Bone marrow (tissue), 2 donors: ENCODE data around the gene NUFIP1.
"Not testable (repeated sequence)": the region's sequence is repeated elsewhere in the genome, so short reads cannot be mapped to it uniquely, and the experiment has no call there.

ENCODE experiments used
- DNase-seq, 2 donors: peaks; one replicate each; lab custom pipeline; 2025; lab: John Stamatoyannopoulos, UW

NUFIP1 gene

DNA sequence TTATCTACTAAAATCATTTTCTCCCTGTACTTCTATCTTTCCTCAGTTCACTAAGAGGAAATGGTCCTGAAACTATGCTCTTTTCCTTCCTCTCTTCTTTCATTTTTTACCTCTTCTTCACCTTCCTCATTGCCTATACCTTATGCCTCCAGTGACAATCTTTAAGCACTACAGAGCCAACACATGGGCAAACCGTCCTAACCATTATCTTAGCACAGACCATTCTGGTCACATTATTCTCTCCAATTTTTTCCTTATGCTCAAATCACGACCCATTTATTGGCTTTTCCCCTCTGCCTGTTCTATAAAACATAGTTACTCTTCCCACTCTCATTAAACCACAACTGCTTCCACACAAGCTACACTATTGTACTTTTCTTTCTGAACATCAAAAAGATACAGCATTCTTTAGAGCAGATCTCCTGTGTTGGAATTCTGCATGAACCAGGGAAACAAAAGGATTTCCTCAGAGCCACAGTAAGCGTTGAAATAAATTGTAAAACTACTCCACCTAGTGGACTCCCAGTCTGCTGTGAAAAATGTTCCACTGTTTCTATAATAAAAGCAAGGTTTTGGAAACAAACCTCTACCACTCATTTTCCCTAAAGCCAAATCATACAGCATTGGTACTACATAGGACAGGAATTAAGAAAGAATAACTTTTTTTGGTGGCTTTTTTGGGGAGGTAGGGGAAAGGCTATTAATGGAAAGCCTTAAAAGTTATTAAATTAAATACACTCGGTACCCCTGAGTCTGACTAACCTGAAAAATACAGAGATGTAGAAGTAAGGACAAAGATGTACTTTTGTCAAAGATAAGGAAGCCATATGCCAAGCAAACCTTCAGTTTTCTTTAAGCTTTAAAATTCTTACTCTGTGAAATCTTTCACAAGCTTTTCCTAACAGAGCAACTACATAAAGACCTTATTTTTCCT lies 19.5 kb downstream of the NUFIP1 start:
- DNase-seq, result peak in 1 of 2 donors; percentile 46

DNA sequence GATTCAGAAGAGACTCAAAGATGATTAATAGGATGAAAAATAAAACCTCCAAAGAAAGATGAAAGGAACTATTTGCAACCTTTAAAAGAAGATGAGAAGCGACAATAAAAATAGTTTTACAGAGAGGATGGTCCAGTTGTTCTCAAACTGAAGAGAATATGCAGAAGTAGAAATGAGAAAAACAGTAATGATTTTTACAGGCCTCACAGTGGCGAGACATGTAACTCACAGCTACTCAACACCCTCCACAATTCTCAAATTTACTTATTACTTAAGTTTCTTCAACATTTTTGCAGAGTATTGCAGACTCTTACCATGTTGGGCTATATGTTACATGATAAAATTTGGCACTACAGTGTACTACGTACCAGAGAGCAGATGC lies 20.8 kb downstream of the NUFIP1 start:
- DNase-seq, result no peak

DNA sequence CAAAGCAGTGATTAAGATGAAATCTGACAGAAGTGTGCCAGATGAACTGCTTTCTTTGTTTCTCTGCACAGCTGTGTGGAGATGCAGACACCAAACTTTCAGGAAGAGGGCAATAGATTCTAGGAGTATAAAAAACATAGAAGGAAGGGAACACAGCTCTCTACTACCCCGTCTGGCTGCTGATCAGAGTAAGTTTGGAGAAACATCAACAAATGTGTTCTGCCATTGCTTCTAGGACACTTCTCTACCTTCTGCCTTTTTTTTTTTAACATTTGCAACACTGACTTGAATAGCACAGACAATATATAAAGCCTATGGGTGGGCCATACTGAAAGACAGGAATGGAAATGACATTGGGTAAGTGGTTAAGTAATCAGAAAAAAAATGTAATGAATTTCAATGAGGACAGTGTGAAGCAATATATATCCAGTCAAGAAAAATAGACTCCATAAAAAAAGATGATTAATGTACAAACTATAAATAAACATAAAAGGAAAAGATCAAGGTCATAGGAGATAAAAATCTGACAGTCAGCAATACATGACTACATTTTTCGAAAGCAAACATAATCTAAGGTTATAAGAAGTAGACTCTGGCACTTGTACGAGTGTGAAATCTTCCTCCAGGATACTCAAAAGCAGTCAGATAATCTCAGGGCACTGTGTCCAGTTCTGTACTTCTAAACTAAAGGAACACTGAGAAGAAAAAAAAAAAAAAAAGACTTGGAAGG lies 21.4 kb downstream of the NUFIP1 start:
- no peak for DNase-seq

DNA sequence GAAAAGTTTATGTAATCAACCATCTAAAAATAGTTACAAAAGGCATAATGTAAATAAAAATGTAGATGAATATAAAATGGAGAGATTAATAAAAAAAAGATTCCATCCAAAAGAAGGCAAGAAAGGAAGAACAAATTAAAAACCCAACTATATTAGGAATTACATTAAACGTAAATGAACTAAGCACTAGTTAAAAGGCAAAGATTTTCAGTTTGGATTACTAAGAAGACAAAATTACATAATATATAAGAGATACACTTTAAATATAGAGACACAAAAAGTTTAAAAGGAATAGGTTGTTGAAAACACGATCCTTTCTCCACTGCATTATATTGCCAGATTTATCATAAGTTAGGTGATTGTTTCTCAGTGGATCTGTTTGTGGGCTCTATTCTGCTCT lies 27.3 kb downstream of the NUFIP1 start:
- DNase-seq, result no peak

DNA sequence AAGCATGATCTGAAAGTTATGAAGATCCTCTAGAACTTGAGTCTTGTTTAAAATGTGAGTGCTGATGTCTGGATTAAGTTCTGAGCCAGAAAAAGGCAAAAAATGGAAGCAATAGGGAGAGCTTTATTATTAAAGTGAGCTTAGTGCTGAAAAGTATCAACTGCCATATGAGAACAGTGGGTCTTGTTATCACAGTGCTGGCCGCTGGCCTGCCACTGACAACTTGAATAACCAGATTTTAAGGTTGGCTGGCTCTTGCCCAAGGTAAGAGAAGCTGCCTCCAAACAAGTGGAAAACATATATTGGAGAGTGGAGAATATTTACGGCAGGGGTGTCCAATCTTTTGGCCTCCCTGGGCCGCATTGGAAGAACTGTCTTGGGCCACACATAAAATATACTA lies 33.9 kb downstream of the NUFIP1 start:
- DNase-seq, result no peak

DNA sequence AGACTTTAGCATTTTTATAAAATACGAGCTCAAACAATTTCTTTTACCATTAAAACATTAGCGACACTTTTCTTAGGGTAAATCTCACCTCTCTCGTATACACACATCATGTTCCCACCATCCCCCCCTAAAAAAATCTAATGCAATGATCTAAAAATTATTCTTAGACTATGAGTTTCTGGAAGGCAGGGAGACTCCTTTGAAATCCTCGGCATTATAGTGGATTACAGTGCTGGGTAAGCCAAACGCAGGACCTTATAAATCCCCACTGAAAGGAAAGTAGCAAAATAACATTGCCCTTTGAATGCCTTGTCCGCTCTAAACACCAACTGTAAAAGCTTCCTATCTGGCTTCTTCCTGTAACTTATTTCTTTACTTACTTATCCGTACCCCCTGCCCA lies 35.0 kb downstream of the NUFIP1 start:
- no peak for DNase-seq

DNA sequence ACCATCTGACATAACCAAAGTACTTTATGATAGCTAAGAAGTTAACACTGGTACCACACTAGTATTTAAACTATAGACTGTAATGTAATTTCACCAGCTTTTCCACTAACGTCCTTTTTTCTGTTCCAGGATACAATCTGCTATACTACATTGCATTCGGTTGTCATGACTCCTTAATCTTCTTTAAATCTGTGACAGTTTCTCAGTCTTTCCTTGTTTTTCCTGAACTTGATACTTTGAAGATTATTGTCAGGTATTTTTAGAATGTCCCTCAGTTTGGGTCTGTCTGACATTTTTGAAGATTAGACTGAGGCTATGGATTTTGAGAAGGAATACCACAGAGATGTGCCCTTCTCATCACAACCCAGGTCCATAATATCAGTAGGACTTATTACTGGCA lies 36.6 kb downstream of the NUFIP1 start:
- no peak for DNase-seq

DNA sequence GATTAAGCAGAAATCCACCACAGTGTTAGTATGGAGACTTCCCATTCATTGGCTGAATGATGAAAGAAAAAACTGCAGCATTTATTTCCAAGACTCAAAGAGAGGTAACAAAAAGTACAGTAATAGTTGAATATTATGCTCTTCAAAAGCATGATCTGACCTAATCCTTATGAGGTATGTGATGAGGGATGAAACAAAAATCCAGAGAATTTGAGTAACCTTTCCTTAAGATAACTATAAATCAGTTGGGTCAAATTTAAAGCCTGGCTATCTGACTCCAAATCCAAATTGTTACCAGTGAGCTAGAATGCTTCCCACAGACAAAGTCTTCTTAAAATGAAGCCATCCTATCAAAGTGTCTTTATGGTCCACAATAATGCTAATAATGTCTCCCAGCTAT lies 38.1 kb downstream of the NUFIP1 start:
- DNase-seq, result no peak

DNA sequence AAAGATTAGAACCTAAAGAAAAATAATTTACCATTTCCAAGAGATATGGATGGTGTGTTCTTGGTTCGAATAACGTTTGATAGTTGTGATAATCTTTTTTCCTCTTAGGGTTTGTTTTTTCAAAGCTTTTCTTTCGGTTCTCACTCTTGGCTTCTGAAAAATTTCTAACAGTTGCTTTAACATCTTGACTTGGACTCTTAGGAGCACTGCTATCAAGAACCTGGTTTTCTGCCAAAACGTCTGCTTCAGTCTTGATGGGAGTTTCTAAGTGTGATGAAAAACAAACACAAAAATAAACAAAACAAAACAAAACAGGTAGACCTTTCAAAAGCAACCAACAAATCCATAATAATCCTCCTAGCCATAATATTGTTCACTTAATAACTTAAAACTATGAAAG lies 45.9 kb downstream of the NUFIP1 start:
- DNase-seq, result not testable (repeated sequence)

DNA sequence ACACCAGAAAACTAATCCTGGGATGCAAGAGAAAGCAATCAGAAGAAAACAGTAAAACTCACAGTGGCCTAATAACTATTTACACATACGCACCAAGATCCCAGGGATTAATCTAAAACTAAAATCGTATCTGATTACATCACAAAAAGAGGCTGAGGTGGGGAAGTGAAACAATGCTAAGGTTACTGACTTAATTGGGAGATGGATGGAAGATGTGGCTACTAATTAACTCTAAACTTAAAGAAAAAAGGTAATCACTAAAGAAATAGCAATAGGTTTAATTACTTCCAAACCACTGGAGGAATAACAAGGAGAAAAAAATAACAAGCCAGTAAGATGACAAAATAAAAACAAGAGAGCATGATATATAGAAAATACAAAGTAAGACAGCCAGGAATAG lies 50.4 kb downstream of the NUFIP1 start:
- no peak for DNase-seq

DNA sequence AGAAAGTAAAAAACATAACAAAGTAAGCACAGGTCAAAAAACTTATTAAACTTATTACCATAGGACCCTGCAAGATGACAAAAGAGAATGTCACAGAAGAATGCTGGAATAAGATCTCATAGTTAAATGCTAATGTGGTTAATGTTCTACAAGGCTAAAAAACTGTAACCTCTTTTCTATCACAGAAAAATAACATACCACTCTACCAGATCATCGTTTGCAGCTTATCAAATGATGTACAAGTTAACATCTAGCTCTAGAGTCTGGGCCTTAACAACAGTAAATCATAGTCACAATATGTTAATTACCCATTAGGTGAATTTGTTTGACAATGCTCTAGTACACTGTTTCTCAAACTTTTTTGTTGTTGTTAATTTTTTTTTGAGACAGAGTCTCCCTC lies 53.0 kb downstream of the NUFIP1 start:
- no peak for DNase-seq

DNA sequence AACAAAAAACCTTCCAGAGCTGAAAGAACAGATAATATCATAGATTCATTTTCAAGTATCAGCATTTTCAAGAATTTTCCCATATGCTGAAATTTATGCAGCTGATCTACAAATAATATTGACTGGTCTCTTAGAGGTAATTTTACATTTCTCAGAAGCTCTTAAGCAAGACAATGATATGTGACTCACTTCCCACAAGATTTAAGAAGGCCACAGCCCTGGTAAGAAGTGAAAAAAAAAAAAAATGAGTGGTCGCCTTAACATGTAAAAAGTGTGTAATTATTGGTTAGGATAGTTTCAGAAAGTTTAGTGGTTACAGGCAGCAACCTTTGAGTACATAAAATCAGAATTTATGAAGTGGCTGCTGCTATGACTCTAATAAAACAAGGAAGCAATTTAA lies 54.5 kb downstream of the NUFIP1 start:
- DNase-seq, result no peak

DNA sequence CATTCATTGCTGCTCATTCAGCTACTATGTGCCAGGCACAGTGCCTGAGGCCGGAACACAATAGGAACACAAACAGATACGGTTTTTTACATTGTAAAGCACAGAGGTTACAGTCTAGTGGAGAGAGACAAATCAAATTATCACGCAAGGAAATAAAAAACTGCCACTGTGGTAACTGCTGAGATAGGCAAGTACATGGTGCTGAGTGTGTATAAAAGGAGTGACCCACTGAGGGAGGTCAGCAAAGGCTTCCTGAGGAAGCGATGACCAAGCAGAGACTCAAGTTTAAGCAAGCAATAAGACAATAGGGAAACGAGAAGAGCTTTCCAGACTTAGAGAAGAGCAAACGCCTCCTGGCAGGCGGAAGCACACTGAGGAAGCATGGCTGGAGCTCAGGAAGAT lies 56.4 kb downstream of the NUFIP1 start:
- DNase-seq, result no peak

DNA sequence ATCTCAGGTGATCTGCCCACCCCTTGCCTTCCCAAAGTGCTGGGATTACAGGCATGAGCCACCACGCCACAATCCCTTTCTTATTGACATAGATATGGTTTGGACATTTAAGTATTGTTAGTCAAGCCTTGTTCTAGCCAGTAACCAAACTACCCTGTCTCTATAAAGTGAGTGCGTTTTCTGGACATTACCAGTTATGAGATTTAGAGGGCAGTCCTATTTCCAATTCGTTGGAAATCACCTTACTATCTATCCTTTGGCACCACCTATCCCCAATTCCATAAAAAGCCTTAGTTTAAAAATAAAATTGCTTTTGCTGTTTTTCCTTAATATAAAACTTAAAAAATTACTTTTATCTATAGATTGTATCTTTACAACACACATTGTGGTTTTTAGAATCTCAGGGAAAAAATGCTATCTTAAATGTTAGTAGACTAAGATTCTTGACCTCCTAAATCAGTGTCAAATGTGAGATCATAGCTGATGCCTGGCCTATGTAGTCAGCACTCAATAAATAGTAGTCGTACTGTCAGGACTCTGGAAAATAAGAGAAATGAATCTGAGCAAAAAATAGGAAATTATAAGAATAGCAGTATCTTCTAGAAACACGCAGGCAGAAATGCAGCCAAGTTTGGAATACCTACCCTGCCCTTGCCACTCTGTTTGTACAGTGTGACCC lies 57.0 kb downstream of the NUFIP1 start:
- DNase-seq, result no peak

DNA sequence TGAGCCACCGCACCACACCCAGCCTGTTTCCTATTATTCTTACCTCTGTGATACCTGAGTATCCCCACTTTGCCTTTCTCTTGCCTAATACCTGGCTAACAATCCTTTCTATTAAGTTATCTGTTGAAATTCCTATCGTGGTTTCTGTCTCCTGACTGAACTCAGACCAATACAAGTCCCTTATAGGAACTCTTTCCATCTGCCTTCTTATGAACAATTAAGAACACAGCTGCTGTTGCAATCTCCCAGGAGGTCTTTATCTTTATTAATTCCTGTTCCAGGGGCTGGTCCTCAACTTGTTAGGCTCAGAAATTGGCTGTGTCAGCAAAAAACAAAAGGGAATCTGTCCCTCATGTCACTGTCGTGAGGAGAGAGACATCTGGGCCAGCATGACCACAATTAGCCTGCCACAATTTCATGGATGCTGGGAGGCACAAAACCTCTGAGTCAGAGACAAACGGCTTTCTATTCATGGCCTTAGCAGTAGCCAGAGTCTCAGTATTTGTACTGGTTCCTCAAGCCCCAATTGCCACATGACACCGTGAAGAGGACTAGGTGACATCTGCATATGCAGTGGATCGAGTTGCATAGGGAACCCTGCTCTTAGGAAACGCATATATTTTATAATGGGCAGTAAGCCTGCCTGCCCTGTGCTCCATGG lies 58.2 kb downstream of the NUFIP1 start:
- DNase-seq, result no peak

DNA sequence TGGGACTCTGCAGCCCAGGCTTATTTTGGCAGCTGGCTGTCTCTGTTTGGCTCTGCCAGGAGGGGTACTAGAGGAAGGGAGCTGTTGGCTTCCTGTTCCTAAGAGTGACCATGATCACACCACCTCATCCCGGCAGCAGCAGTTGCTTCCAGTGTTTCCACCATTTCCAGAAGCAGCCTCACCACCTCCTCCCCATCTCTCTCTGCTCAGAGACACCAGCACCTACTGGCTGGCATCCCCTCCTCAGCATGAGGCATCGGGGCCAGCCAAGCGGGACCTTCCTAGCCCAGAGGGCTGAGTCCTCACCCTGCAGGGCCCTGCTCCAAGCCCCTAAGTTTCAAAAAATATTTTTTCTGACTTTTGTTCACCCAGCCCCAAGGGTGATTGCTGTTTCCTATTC lies 59.0 kb downstream of the NUFIP1 start:
- DNase-seq, result no peak

DNA sequence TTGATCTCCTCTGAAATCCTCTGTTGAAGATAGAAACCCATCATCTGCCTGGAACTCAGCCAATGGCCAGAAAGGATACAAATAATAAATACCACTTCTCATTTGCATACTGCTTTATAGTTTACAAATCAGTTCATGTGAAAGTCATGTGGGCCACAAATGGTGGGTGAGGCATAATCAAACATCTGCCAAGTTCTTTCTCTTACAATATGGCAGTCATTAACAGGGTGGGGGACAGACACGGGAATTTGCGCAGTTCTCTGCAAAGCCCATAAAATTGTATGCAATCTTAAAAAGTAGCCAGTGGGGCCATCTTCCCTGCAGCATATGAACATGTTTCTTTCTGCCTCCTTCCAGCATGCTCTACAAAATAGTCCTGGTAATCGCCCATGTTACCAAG lies 59.6 kb downstream of the NUFIP1 start:
- no peak for DNase-seq

DNA sequence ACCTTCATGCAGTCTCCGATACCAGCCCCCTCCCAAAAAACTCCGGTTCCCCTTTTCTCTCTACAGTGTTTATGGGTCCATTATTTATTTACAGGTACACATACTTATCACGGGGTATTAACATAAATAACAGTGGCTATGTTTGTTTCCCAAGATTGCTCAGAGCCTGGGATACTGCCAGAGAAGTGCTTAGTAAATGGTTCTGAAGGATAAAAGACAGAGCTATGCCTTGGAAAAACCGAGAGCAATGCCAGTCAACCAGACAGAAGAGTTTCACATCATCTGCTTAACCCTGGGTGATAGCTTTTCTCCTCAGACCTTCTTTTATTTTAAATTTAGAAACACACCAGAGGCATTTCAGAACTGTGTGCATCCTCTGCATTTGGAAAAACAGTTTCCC lies 61.3 kb downstream of the NUFIP1 start:
- no peak for DNase-seq

DNA sequence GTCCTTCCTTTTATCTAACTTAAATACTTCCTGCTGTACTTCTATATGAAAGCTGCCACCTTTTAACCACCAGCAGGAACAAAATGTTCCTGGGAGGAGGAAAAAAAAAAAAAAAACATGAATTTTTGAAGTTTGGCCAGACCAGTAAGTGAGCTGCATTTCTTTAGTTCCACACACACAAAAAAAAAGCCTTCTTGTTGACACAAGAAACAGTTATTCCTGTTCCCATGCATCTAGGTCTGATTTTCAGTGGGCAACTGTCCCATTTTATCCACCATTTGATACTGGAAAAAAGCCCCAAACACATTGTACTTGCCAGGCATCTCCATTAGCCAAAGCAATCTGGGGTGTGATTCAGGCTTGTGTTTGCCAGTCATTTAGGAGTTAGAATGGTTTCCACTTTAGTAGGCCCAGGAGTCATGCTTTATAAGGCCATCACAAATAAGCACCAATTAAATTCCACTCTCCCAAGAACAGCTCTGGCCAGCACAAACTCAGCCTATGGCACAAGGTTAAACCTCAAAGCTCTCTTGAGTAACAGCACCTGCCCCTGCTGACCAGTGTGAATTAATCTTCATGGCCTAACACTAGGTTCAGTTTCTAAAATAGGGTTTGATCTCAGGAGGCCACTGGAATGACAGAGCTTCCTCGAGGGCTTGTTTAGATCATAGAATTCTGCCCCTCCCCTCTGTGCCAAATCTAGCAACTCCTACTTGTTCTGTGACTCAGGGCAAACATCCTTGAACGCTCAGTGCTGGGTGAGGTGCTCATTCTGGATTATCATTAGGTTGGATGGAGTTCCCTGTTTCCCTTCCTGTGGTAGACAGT lies 67.1 kb downstream of the NUFIP1 start:
- no peak for DNase-seq

DNA sequence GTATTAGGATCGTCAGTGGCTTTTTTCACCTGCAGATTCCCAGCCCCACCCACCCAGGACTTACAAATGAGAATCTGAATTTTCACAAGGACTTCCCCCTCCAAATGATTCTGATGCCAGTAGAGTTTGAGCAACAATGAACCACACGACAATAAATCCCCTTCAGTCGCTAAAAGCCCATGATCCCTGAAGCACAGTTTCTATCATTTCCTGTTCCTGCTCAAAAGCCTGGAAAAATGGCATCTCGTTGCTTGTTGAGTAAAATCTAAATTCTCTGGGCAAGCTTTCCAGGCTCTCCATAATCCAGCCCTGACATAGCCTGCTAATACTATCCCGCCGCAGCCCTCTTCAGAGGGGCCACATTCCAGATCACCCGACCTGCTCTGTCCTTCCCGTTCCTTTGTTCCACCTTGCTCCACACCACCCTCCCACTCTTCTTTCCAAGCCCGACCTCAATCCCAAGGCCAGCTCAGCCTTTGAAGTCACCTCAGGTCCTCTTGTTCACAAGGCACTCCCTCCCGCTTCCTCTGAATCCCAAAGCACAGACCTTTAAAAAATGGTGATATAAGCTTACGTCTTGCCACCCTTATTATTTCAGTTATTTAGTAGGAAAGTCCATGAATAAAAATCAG lies 67.9 kb downstream of the NUFIP1 start:
- no peak for DNase-seq

DNA sequence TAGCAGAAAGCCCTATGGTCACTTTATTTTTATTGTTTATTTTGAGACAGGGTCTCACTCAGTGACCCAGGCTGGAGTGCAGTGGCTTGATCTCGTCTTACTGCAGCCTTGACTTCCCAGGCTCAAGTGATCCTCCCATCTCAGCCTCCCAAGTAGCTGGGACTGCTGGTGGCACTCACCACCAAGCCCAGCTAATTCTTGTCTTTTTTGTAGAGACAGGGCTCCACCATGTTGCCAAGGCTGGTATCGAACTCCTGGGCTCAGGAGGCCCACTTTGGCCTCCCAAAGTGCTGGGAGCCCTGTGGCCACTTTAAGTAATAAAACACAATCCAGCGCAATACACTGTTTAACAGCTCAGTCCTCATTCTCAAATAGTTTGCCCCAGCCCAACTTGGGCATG lies 69.3 kb downstream of the NUFIP1 start:
- no peak for DNase-seq
